GM12873 (cell line): ENCODE results near the gene TMPRSS13.

Source experiments
- CTCF ChIP-seq: IDR thresholded peaks from 2 replicates; pipeline ENCODE4 v1.5.1; 2012; ENCODE audit warnings: low read depth, mild to moderate bottlenecking, moderate library complexity, low read length, control low read depth; ENCODE audit not compliant: insufficient read depth; ENCODE audit errors: missing control alignments

Gene TMPRSS13

GRCh38 chr11:117911694-117912093 is 17.5 kb downstream of the TMPRSS13 start:
- TF ChIP-seq CTCF = no peak

GRCh38 chr11:117910941-117911655 is 18.1 kb downstream of the TMPRSS13 start:
- TF ChIP-seq CTCF = no peak

GRCh38 chr11:117910525-117910924 is 18.7 kb downstream of the TMPRSS13 start:
- no peak for TF ChIP-seq CTCF

GRCh38 chr11:117909611-117910382 is 19.4 kb downstream of the TMPRSS13 start:
- TF ChIP-seq CTCF = no peak

- no peak for TF ChIP-seq CTCF
These were observed 20.1 kb downstream of the TMPRSS13 start for GRCh38 chr11:117908959-117909610.

- no peak for TF ChIP-seq CTCF
These were observed 20.9 kb downstream of the TMPRSS13 start for GRCh38 chr11:117908109-117908895.
